HEK293 (cell line): Measurements from ENCODE around the gene OSBP2.

Experiments used
- CTCF ChIA-PET: fragments of 350-600 bp; formaldehyde crosslinking; extraction: SDS; loops from one replicate; lab custom pipeline; 2021; ENCODE audit warnings: antibody characterized with exemption; lab: Yijun Ruan, JAX
- POLR2A ChIA-PET: fragments of 300-600 bp; formaldehyde crosslinking; extraction: SDS; loops from one replicate; lab custom pipeline; 2020; ENCODE audit warnings: antibody characterized with exemption, inconsistent platforms; lab: Yijun Ruan, JAX
- H3K27ac ChIP-seq: fragments of 200-500 bp; sonication (Bioruptor generic); 2 replicates; pipeline ENCODE4 v1.5.1; 2014; ENCODE audit warnings: low read depth, low read length, control low read depth, inconsistent platforms; ENCODE audit errors: extremely low read depth
- H3K36me3 ChIP-seq, 2 experiments: fragments of 200-500 bp in 1 of 2; sonication (Bioruptor generic) in 1 of 2; 1 replicate in 1 of 2; 2 replicates in 1 of 2; pipeline ENCODE4 v1.5.1; 2014 to 2017; ENCODE audit warnings: inconsistent platforms in 2 of 2, low read length in 2 of 2; ENCODE audit not compliant: control insufficient read depth in 2 of 2, insufficient read depth in 1 of 2
- H3K4me1 ChIP-seq: fragments of 200-500 bp; sonication (Bioruptor generic); 2 replicates; pipeline ENCODE4 v1.5.1; 2014; ENCODE audit warnings: mild to moderate bottlenecking, low read length, inconsistent platforms; ENCODE audit not compliant: control insufficient read depth, insufficient read depth
- H3K4me3 ChIP-seq: 2 replicates; pipeline ENCODE4 v1.5.1; 2011; ENCODE audit warnings: low read depth, mild to moderate bottlenecking, control low read depth, low read length, moderate library complexity
- H3K9me3 ChIP-seq: fragments of 200-500 bp; sonication (Bioruptor generic); 2 replicates; pipeline ENCODE4 v1.5.1; 2014; ENCODE audit warnings: low read depth, low read length, inconsistent platforms; ENCODE audit not compliant: control insufficient read depth, insufficient read depth
- GLIS1 ChIP-seq: fragments of 450-650 bp; formaldehyde crosslinking; IDR thresholded peaks from 2 replicates; pipeline ENCODE4 v1.5.1; 2016; ENCODE audit warnings: missing biosample characterization, missing genetic modification characterization
- IKZF3 ChIP-seq: fragments of 450-650 bp; IDR thresholded peaks from 2 replicates; pipeline ENCODE4 v1.5.0; 2018; ENCODE audit warnings: missing biosample characterization, mild to moderate bottlenecking, missing genetic modification characterization, moderate library complexity
- KLF9 ChIP-seq: fragments of 450-650 bp; formaldehyde crosslinking; IDR thresholded peaks from 2 replicates; pipeline ENCODE4 v1.5.1; 2016; ENCODE audit warnings: missing biosample characterization, missing genetic modification characterization, low read depth
- MYNN ChIP-seq: fragments of 450-650 bp; formaldehyde crosslinking; IDR thresholded peaks from 2 replicates; pipeline ENCODE4 v1.5.1; 2016; ENCODE audit warnings: missing biosample characterization, missing genetic modification characterization, borderline replicate concordance
- REPIN1 ChIP-seq: fragments of 450-650 bp; formaldehyde crosslinking; IDR thresholded peaks from 2 replicates; pipeline ENCODE4 v1.5.1; 2017; ENCODE audit warnings: missing biosample characterization, missing genetic modification characterization, low read depth
- SP2 ChIP-seq: fragments of 450-650 bp; formaldehyde crosslinking; IDR thresholded peaks from 2 replicates; pipeline ENCODE4 v1.5.1; 2016; ENCODE audit warnings: missing biosample characterization, missing genetic modification characterization
- YY1 ChIP-seq: fragments of 450-650 bp; formaldehyde crosslinking; IDR thresholded peaks from 2 replicates; pipeline ENCODE4 v1.5.1; 2018; ENCODE audit warnings: missing biosample characterization, missing genetic modification characterization
- ZEB2 ChIP-seq: fragments of 450-650 bp; formaldehyde crosslinking; IDR thresholded peaks from 2 replicates; pipeline ENCODE4 v1.5.1; 2016; ENCODE audit warnings: missing biosample characterization, missing genetic modification characterization
- ZNF140 ChIP-seq: fragments of 450-650 bp; formaldehyde crosslinking; IDR thresholded peaks from 2 replicates; pipeline ENCODE4 v1.5.1; 2016; ENCODE audit warnings: missing biosample characterization, missing genetic modification characterization
- ZNF146 ChIP-seq: fragments of 450-650 bp; formaldehyde crosslinking; IDR thresholded peaks from 2 replicates; pipeline ENCODE4 v1.5.1; 2016; ENCODE audit warnings: missing biosample characterization, missing genetic modification characterization
- ZNF184 ChIP-seq: fragments of 450-650 bp; IDR thresholded peaks from 2 replicates; pipeline ENCODE4 v1.5.1; 2018; ENCODE audit warnings: missing biosample characterization, mild to moderate bottlenecking, missing genetic modification characterization
- ZNF2 ChIP-seq: fragments of 450-650 bp; formaldehyde crosslinking; IDR thresholded peaks from 2 replicates; pipeline ENCODE4 v1.5.1; 2016; ENCODE audit warnings: missing biosample characterization, missing genetic modification characterization
- ZNF214 ChIP-seq: fragments of 450-650 bp; formaldehyde crosslinking; IDR thresholded peaks from 2 replicates; pipeline ENCODE4 v1.5.1; 2017; ENCODE audit warnings: missing biosample characterization, mild to moderate bottlenecking, missing genetic modification characterization, borderline replicate concordance
- ZNF335 ChIP-seq: fragments of 450-650 bp; formaldehyde crosslinking; conservative IDR thresholded peaks from 2 replicates; pipeline ENCODE4 v1.5.1; 2016; ENCODE audit warnings: missing biosample characterization, missing genetic modification characterization
- ZNF423 ChIP-seq: fragments of 450-650 bp; formaldehyde crosslinking; IDR thresholded peaks from 2 replicates; pipeline ENCODE4 v1.5.1; 2016; ENCODE audit warnings: missing biosample characterization, missing genetic modification characterization
- ZNF501 ChIP-seq: fragments of 450-650 bp; formaldehyde crosslinking; IDR thresholded peaks from 2 replicates; pipeline ENCODE4 v1.5.1; 2016; ENCODE audit warnings: missing biosample characterization, missing genetic modification characterization
- ZNF521 ChIP-seq: fragments of 450-650 bp; formaldehyde crosslinking; IDR thresholded peaks from 2 replicates; pipeline ENCODE4 v1.5.1; 2017; ENCODE audit warnings: missing biosample characterization, mild to moderate bottlenecking, missing genetic modification characterization
- ZNF529 ChIP-seq: fragments of 450-650 bp; formaldehyde crosslinking; IDR thresholded peaks from 2 replicates; pipeline ENCODE4 v1.5.1; 2017; ENCODE audit warnings: missing genetic modification characterization, missing biosample characterization; ENCODE audit not compliant: insufficient replicate concordance
- ZNF560 ChIP-seq: fragments of 450-650 bp; formaldehyde crosslinking; IDR thresholded peaks from 2 replicates; pipeline ENCODE4 v1.5.1; 2017; ENCODE audit warnings: missing biosample characterization, missing genetic modification characterization, borderline replicate concordance
- ZNF571 ChIP-seq: fragments of 450-650 bp; formaldehyde crosslinking; IDR thresholded peaks from 2 replicates; pipeline ENCODE4 v1.5.0; 2017; ENCODE audit warnings: missing biosample characterization, missing genetic modification characterization
- ZNF585B ChIP-seq: fragments of 450-650 bp; formaldehyde crosslinking; IDR thresholded peaks from 2 replicates; pipeline ENCODE4 v1.5.1; 2016; ENCODE audit warnings: missing biosample characterization, missing genetic modification characterization
- ZNF596 ChIP-seq: fragments of 450-650 bp; IDR thresholded peaks from 2 replicates; pipeline ENCODE4 v1.5.0; 2018; ENCODE audit warnings: missing biosample characterization, mild to moderate bottlenecking, missing genetic modification characterization, moderate library complexity
- ZNF610 ChIP-seq: fragments of 450-650 bp; formaldehyde crosslinking; IDR thresholded peaks from 2 replicates; pipeline ENCODE4 v1.5.1; 2016; ENCODE audit warnings: missing biosample characterization, missing genetic modification characterization, borderline replicate concordance
- ZNF623 ChIP-seq: fragments of 450-650 bp; formaldehyde crosslinking; IDR thresholded peaks from 2 replicates; pipeline ENCODE4 v1.5.1; 2016; ENCODE audit warnings: missing biosample characterization, missing genetic modification characterization
- ZNF664 ChIP-seq: fragments of 450-650 bp; formaldehyde crosslinking; IDR thresholded peaks from 2 replicates; pipeline ENCODE4 v1.5.1; 2016; ENCODE audit warnings: missing biosample characterization, missing genetic modification characterization
- TF ChIP-seq, protein P1 (sequence below): fragments of 450-650 bp; formaldehyde crosslinking; IDR thresholded peaks from 2 replicates; pipeline ENCODE4 v1.5.1; 2017; ENCODE audit warnings: missing biosample characterization, mild to moderate bottlenecking, missing genetic modification characterization, moderate library complexity
- TF ChIP-seq, protein P2 (sequence below): fragments of 450-650 bp; formaldehyde crosslinking; IDR thresholded peaks from 2 replicates; pipeline ENCODE4 v1.5.1; 2016; ENCODE audit warnings: missing biosample characterization, missing genetic modification characterization

Gene OSBP2

GRCh38 chr22:30828187-30829155, 133.8 kb downstream of the OSBP2 start (continued):
- TF ChIP-seq, protein P1, sequence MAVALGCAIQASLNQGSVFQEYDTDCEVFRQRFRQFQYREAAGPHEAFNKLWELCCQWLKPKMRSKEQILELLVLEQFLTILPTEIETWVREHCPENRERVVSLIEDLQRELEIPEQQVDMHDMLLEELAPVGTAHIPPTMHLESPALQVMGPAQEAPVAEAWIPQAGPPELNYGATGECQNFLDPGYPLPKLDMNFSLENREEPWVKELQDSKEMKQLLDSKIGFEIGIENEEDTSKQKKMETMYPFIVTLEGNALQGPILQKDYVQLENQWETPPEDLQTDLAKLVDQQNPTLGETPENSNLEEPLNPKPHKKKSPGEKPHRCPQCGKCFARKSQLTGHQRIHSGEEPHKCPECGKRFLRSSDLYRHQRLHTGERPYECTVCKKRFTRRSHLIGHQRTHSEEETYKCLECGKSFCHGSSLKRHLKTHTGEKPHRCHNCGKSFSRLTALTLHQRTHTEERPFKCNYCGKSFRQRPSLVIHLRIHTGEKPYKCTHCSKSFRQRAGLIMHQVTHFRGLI (tag by site-specific recombination) = no peak
- TF ChIP-seq ZNF585B (tag by site-specific recombination) = no peak
- TF ChIP-seq ZNF560 = no peak
- TF ChIP-seq ZNF423 (tag by site-specific recombination) = no peak
- no peak for TF ChIP-seq GLIS1
- TF ChIP-seq IKZF3 (tag by site-specific recombination) = no peak
- TF ChIP-seq ZNF610 (tag by site-specific recombination) = no peak
- TF ChIP-seq, protein P2, sequence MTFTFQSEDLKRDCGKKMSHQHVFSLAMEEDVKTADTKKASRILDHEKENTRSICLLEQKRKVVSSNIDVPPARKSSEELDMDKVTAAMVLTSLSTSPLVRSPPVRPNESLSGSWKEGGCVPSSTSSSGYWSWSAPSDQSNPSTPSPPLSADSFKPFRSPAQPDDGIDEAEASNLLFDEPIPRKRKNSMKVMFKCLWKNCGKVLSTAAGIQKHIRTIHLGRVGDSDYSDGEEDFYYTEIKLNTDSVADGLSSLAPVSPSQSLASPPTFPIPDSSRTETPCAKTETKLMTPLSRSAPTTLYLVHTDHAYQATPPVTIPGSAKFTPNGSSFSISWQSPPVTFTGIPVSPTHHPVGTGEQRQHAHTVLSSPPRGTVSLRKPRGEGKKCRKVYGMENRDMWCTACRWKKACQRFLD (tag by site-specific recombination) = no peak
- no peak for TF ChIP-seq ZNF571
- TF ChIP-seq ZNF623 = no peak
- TF ChIP-seq REPIN1 (tag by site-specific recombination) = no peak
- TF ChIP-seq ZNF2 (tag by site-specific recombination) = no peak
- TF ChIP-seq, all 188 proteins: peak for 0

DNA sequence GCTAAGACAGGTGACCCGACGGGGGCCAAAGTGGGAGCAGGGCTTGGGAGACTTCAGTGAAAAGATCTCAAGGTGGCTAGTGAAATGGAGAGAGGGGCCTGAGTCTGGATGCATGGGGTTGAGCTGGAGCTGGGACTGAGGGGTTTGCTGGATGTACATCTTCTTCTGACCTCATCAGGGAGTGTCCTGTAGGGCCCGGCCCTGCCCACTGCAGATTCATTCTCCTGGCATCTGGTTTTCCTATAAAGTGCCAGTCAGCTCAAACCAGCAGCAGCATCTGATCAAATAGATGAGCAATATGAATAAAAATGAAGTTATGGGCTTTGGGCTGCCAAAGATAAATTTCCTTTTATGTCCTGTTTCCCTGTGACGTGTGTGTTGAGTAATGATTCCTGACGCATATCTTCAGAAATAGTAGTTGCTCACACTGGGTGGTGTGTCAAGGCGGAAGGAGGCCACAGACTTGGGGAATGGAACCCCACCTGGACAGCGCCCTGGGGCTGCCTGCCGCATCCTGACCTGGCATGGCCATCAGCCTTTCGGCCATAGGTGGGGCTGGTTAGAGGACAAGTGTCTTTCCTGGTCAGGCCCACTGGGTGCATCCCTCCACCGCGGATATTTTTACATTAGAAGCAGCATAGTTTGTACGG, 135.4 kb downstream of the OSBP2 start:
- Histone ChIP-seq H3K36me3 (no peaks in the 10 kb centered on the region), H3K4me3 (no peak overlapping the region), H3K4me1 (no peaks in the 10 kb centered on the region), H3K9me3 (no peaks in the 10 kb centered on the region), H3K27ac (no peak overlapping the region)
- CTCF ChIA-PET = no interaction called here
- TF ChIP-seq YY1 (no peak), ZNF596 (tag by site-specific recombination) (no peak), KLF9 (tag by site-specific recombination) (no peak), ZNF214 (tag by site-specific recombination) (no peak), ZNF529 (tag by site-specific recombination) (no peak), ZNF501 (tag by site-specific recombination) (no peak), ZEB2 (no peak), MYNN (no peak), ZNF664 (no peak), ZNF140 (no peak), ZNF335 (tag by site-specific recombination) (no peak), ZNF184 (tag by site-specific recombination) (no peak), SP2 (no peak), ZNF521 (tag by site-specific recombination) (no peak), ZNF146 (no peak)
- POLR2A ChIA-PET = no interaction called here
